Measurements from ENCODE around the gene MAGI2.

The MAGI2 gene

DNA sequence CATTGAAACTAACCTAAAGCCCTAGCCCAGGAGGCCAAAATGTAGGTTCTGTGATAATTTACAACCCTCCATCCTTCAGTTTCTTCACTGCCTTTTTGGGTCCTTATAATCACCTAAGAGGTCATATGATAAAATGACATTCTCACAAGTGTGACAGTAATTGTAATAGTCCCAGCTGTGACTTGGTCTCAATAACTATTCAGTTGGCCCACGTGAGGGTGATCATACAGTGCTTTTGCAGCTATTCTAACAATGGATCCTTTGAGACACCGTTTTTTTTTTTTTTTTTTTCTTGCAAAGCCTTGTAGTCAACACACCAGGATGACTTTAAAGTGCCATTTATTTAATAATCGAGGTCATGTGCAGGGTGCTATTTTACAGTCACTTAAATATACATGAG lies 894.9 kb downstream of the MAGI2 start:
- FAIRE-seq (no peak), DNase-seq (ENCODE audit: insufficient read length, low spot score) (no peak)
- TF ChIP-seq POLR2AphosphoS5 (IDR thresholded peaks at IDR 0.05; ENCODE audit: low read depth, low read length): no peak
- TF ChIP-seq SPI1 (IDR thresholded peaks at IDR 0.05; ENCODE audit: low read depth, low read length): no peak
- no peak for TF ChIP-seq POU2F2 (IDR thresholded peaks at IDR 0.05; ENCODE audit: low read depth, low read length)
- no peak for TF ChIP-seq PAX5 (IDR thresholded peaks at IDR 0.05; ENCODE audit: insufficient read depth, low read length, severe bottlenecking)
- TF ChIP-seq TAF1 (IDR thresholded peaks at IDR 0.05; ENCODE audit: low read depth, low read length): no peak
- TF ChIP-seq POLR2A (IDR thresholded peaks at IDR 0.05; ENCODE audit: low read depth, low read length): no peak

DNA sequence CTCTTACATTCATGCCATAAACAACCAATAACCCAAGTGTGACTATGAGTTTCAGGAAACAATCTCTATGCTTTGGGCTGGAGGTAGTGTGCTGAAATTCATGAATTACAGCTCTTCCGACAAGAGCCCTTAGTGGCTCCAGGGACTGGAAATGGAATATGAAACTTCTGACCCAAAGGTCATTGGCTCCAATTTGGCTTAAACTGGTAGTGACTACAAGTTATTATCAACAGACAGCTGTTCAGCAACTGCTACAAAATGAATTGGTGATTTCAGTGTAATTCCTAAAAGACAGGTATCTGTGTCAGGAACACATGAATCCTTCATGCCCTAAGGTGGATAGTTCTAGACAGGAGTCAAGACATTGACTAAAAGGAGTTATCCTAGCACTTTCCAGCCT lies 909.5 kb downstream of the MAGI2 start:
- TF ChIP-seq PAX5 (IDR thresholded peaks at IDR 0.05; ENCODE audit: insufficient read depth, low read length, severe bottlenecking) (no peak), POLR2A (IDR thresholded peaks at IDR 0.05; ENCODE audit: low read depth, low read length) (no peak), POLR2AphosphoS5 (IDR thresholded peaks at IDR 0.05; ENCODE audit: low read depth, low read length) (no peak), POU2F2 (IDR thresholded peaks at IDR 0.05; ENCODE audit: low read depth, low read length) (no peak), SPI1 (IDR thresholded peaks at IDR 0.05; ENCODE audit: low read depth, low read length) (no peak), TAF1 (IDR thresholded peaks at IDR 0.05; ENCODE audit: low read depth, low read length) (no peak)
- DNase-seq (ENCODE audit: insufficient read length, low spot score) (no peak), FAIRE-seq (no peak)

DNA sequence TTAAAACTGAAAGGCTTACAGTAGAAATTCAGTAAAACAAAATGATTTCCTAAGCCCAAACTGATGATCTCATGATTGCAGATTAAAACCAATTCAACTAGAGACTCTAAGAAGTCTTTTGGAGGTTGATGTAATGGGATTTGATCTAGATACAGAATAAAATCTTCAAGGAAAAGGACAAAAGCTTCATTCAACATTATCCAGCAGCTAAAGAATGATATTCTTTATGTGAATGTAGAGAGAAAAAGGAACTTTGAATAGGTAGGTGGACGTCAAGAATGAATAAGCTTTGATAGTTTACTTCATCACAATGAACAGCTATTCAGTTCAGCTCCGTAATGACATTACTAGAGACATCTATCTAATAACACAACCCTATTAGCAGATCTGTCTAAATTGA lies 910.5 kb downstream of the MAGI2 start:
- TF ChIP-seq TAF1 (IDR thresholded peaks at IDR 0.05; ENCODE audit: low read depth, low read length): no peak
- TF ChIP-seq POLR2A (IDR thresholded peaks at IDR 0.05; ENCODE audit: low read depth, low read length): no peak
- TF ChIP-seq POU2F2 (IDR thresholded peaks at IDR 0.05; ENCODE audit: low read depth, low read length): no peak
- no peak for TF ChIP-seq POLR2AphosphoS5 (IDR thresholded peaks at IDR 0.05; ENCODE audit: low read depth, low read length)
- DNase-seq (ENCODE audit: insufficient read length, low spot score) (no peak), FAIRE-seq (no peak)

- TF ChIP-seq POLR2AphosphoS5 (IDR thresholded peaks at IDR 0.05; ENCODE audit: low read depth, low read length) (no peak), TAF1 (IDR thresholded peaks at IDR 0.05; ENCODE audit: low read depth, low read length) (no peak), SPI1 (IDR thresholded peaks at IDR 0.05; ENCODE audit: low read depth, low read length) (no peak), PAX5 (IDR thresholded peaks at IDR 0.05; ENCODE audit: insufficient read depth, low read length, severe bottlenecking) (no peak), POU2F2 (IDR thresholded peaks at IDR 0.05; ENCODE audit: low read depth, low read length) (no peak), POLR2A (IDR thresholded peaks at IDR 0.05; ENCODE audit: low read depth, low read length) (no peak)
- DNase-seq (ENCODE audit: insufficient read length, low spot score) (no peak), FAIRE-seq (no peak)
Measured at GRCh38 chr7:78542541-78542940, 910.9 kb downstream of the MAGI2 start.

- TF ChIP-seq PAX5 (IDR thresholded peaks at IDR 0.05; ENCODE audit: insufficient read depth, low read length, severe bottlenecking) (no peak), POLR2A (IDR thresholded peaks at IDR 0.05; ENCODE audit: low read depth, low read length) (no peak)
- FAIRE-seq (no peak), DNase-seq (ENCODE audit: insufficient read length, low spot score) (no peak)
Measured at GRCh38 chr7:78539825-78540224, 913.6 kb downstream of the MAGI2 start.

DNA sequence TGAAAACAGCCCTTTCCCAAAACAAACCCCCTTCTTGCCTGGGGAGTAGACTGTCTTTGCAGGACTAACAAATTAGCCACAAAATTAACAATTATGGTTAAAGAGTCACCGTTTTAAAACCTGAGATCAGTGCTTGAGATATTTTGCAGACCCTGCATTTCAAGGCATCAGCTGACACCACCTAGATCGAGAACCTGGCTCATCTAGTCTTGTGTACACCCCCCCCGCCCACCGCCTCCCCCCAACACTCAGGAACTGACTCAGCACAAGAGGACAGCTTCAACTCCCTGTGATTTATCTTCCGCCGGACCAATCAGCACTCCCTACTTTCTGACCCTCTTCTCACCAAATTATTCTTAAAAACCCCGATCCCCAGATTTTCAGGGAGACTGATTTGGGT lies 917.8 kb downstream of the MAGI2 start:
- no peak for DNase-seq (ENCODE audit: insufficient read length, low spot score)
- no peak for FAIRE-seq
- no peak for TF ChIP-seq POU2F2 (IDR thresholded peaks at IDR 0.05; ENCODE audit: low read depth, low read length)
- no peak for TF ChIP-seq TAF1 (IDR thresholded peaks at IDR 0.05; ENCODE audit: low read depth, low read length)
- no peak for TF ChIP-seq SPI1 (IDR thresholded peaks at IDR 0.05; ENCODE audit: low read depth, low read length)
- no peak for TF ChIP-seq POLR2A (IDR thresholded peaks at IDR 0.05; ENCODE audit: low read depth, low read length)
- TF ChIP-seq POLR2AphosphoS5 (IDR thresholded peaks at IDR 0.05; ENCODE audit: low read depth, low read length): no peak
- no peak for TF ChIP-seq PAX5 (IDR thresholded peaks at IDR 0.05; ENCODE audit: insufficient read depth, low read length, severe bottlenecking)

- FAIRE-seq (no peak), DNase-seq (ENCODE audit: insufficient read length, low spot score) (no peak)
- TF ChIP-seq POLR2A (IDR thresholded peaks at IDR 0.05; ENCODE audit: low read depth, low read length) (no peak), SPI1 (IDR thresholded peaks at IDR 0.05; ENCODE audit: low read depth, low read length) (no peak), POU2F2 (IDR thresholded peaks at IDR 0.05; ENCODE audit: low read depth, low read length) (no peak), PAX5 (IDR thresholded peaks at IDR 0.05; ENCODE audit: insufficient read depth, low read length, severe bottlenecking) (no peak), TAF1 (IDR thresholded peaks at IDR 0.05; ENCODE audit: low read depth, low read length) (no peak), POLR2AphosphoS5 (IDR thresholded peaks at IDR 0.05; ENCODE audit: low read depth, low read length) (no peak)
Measured at GRCh38 chr7:78530351-78530750, 923.1 kb downstream of the MAGI2 start.

GRCh38 chr7:78529392-78529791 lies 924.1 kb downstream of the MAGI2 start:
- no peak for DNase-seq (ENCODE audit: insufficient read length, low spot score)
- TF ChIP-seq SPI1 (IDR thresholded peaks at IDR 0.05; ENCODE audit: low read depth, low read length): no peak
- no peak for TF ChIP-seq TAF1 (IDR thresholded peaks at IDR 0.05; ENCODE audit: low read depth, low read length)
- no peak for TF ChIP-seq POLR2AphosphoS5 (IDR thresholded peaks at IDR 0.05; ENCODE audit: low read depth, low read length)
- TF ChIP-seq POLR2A (IDR thresholded peaks at IDR 0.05; ENCODE audit: low read depth, low read length): no peak
- no peak for TF ChIP-seq PAX5 (IDR thresholded peaks at IDR 0.05; ENCODE audit: insufficient read depth, low read length, severe bottlenecking)
- no peak for TF ChIP-seq POU2F2 (IDR thresholded peaks at IDR 0.05; ENCODE audit: low read depth, low read length)
- no peak for FAIRE-seq

- FAIRE-seq (no peak), DNase-seq (ENCODE audit: insufficient read length, low spot score) (no peak)
- TF ChIP-seq POLR2AphosphoS5 (IDR thresholded peaks at IDR 0.05; ENCODE audit: low read depth, low read length): no peak
- TF ChIP-seq POU2F2 (IDR thresholded peaks at IDR 0.05; ENCODE audit: low read depth, low read length): no peak
- no peak for TF ChIP-seq POLR2A (IDR thresholded peaks at IDR 0.05; ENCODE audit: low read depth, low read length)
- no peak for TF ChIP-seq TAF1 (IDR thresholded peaks at IDR 0.05; ENCODE audit: low read depth, low read length)
- no peak for TF ChIP-seq PAX5 (IDR thresholded peaks at IDR 0.05; ENCODE audit: insufficient read depth, low read length, severe bottlenecking)
- no peak for TF ChIP-seq SPI1 (IDR thresholded peaks at IDR 0.05; ENCODE audit: low read depth, low read length)
Measured at GRCh38 chr7:78528964-78529363, 924.5 kb downstream of the MAGI2 start.

- DNase-seq (ENCODE audit: insufficient read length, low spot score): no peak
- no peak for FAIRE-seq
- TF ChIP-seq SPI1 (IDR thresholded peaks at IDR 0.05; ENCODE audit: low read depth, low read length) (no peak), POLR2AphosphoS5 (IDR thresholded peaks at IDR 0.05; ENCODE audit: low read depth, low read length) (no peak), POU2F2 (IDR thresholded peaks at IDR 0.05; ENCODE audit: low read depth, low read length) (no peak), PAX5 (IDR thresholded peaks at IDR 0.05; ENCODE audit: insufficient read depth, low read length, severe bottlenecking) (no peak), TAF1 (IDR thresholded peaks at IDR 0.05; ENCODE audit: low read depth, low read length) (no peak), POLR2A (IDR thresholded peaks at IDR 0.05; ENCODE audit: low read depth, low read length) (no peak)
Measured at GRCh38 chr7:78523930-78524329, 929.5 kb downstream of the MAGI2 start.

All from GM12891 (cell line).